ENCODE results near the gene RAB27A. TPM values are rescaled to one million over a fixed set of nuclear protein-coding genes. Genes with fewer than 3 reads are reported as not detected.

The RAB27A gene
- total RNA-seq, 1 experiment from 2014 or later, result 36.0 TPM

DNA sequence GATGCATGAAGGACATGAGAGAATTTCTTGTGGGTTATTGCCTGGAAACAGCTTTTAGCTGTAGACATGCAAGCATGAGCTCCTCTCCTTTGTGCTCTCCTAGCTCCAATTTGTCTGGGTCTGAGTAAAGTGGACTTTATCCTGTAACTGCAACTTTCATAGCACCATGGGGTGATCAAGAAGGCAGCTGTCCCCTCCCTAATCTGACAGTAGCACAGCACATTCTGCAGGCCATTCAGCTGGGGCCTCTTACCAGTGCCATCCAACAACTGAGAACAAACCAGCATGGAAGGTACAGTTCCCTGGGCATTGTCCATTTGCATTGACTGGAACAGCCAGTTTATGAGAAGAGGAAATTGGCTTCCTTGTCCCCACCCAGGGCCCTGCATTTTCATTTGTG, 7.7 kb upstream of the RAB27A start:
- H3K27me3 Mint-ChIP-seq (ENCODE audit: insufficient read depth, unreplicated experiment), result no peaks in the 10 kb centered on the region
- DNase-seq (ENCODE audit: unreplicated experiment), result no peak
- H3K4me1 Mint-ChIP-seq (ENCODE audit: insufficient read depth, unreplicated experiment), result no peaks in the 10 kb centered on the region
- H3K9me3 Mint-ChIP-seq (ENCODE audit: unreplicated experiment), result no peaks in the 10 kb centered on the region
- TF ChIP-seq, protein P1, sequence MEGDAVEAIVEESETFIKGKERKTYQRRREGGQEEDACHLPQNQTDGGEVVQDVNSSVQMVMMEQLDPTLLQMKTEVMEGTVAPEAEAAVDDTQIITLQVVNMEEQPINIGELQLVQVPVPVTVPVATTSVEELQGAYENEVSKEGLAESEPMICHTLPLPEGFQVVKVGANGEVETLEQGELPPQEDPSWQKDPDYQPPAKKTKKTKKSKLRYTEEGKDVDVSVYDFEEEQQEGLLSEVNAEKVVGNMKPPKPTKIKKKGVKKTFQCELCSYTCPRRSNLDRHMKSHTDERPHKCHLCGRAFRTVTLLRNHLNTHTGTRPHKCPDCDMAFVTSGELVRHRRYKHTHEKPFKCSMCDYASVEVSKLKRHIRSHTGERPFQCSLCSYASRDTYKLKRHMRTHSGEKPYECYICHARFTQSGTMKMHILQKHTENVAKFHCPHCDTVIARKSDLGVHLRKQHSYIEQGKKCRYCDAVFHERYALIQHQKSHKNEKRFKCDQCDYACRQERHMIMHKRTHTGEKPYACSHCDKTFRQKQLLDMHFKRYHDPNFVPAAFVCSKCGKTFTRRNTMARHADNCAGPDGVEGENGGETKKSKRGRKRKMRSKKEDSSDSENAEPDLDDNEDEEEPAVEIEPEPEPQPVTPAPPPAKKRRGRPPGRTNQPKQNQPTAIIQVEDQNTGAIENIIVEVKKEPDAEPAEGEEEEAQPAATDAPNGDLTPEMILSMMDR (IDR thresholded peaks at IDR 0.05; ENCODE audit: unreplicated experiment), result no peak
- ChIA-PET CTCF (interaction anchor here (0.7 to 1.3 kb wide), 4 partner anchors 76 to 342 kb away, joined by 3 read pairs; no protein-coding TSS in a partner anchor), POLR2A (no interaction called here)
- BruUV-seq (replicated peaks), result no TSS peak
- no peak overlapping the region for H3K4me3 Mint-ChIP-seq (ENCODE audit: unreplicated experiment)
- no peak overlapping the region for H3K27ac Mint-ChIP-seq (ENCODE audit: low read depth, unreplicated experiment)
- H3K36me3 Mint-ChIP-seq (ENCODE audit: insufficient read depth, unreplicated experiment), result no peaks in the 10 kb centered on the region
- intact Hi-C loops (cut with micrococcal nuclease), result no loop called here

DNA sequence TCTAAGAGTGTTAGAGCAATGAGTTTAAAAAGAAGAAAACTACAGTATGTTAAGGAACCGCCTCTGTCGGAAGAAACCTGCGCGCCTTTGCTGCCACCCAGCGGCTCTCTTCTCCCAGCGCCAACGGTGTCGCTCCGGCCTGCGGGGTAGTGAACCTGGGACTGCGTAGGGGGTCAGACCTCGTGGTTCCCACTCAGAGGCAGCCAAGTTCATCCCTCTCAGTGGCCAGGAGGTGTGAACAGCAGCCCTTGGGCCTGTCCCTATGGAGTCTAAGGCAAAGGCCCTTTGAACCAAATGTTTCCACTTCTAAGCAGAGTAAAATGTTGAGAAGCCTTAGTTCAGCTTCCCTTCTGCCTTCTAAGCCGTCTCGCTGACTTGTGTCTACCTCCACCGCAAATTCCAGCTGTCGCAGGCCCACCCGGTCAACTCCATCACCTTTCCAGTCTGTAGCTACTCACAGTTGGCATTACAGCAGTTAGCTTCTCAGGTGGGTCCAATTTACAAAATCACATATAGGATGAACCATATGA, 980 bp upstream of the RAB27A start:
- BruUV-seq (replicated peaks), result TSS peak; percentile 36
- peak overlapping the region; percentile 89 for H3K4me3 Mint-ChIP-seq (ENCODE audit: unreplicated experiment)

DNA sequence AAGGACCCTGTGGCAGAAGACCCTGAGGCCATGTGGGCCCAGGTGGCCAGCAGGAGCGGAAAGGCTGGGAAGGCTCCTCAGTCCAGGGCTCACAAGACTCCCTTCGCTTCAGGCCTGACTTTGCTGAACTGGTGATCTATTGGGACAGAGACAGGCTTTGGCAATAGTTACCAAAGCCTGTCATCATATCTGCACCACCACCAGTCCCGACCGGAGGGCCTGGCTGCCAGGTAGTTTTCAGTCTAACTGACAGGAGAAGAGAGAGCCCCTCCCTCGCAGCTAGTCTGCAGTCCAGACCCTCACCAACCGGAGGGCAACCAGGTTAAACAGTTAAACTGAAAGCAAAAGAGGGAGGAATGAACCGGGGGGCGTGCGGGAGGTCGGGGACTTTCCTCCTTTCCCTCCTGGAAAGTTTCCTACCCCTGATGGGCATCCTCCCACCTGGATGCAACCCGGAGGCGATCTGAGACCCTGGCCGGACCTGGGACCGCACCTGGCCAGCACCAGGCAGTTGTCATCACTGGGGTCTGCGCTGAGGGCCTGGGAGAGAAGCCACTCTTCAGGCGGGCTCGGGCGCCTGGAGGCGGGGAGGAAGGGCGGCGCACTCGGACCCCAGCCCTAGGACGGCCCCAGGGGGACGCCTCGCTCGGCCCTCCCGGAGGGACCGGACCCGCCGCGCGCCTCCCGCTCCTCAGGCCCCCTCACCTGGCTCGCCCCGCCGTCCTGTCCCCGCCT, 435 bp downstream of the RAB27A start:
- no peaks in the 10 kb centered on the region for H3K9me3 Mint-ChIP-seq (ENCODE audit: unreplicated experiment)

More for the DNA sequence above, 980 bp upstream of the RAB27A start:
- H3K27ac Mint-ChIP-seq (ENCODE audit: low read depth, unreplicated experiment), result peak overlapping the region; percentile 92
- no peaks in the 10 kb centered on the region for H3K36me3 Mint-ChIP-seq (ENCODE audit: insufficient read depth, unreplicated experiment)
- H3K4me1 Mint-ChIP-seq (ENCODE audit: insufficient read depth, unreplicated experiment), result peaks cover 15% of the 10 kb centered on the region
- no peaks in the 10 kb centered on the region for H3K27me3 Mint-ChIP-seq (ENCODE audit: insufficient read depth, unreplicated experiment)
- peak; percentile 84 for DNase-seq (ENCODE audit: unreplicated experiment)
- POLR2A ChIA-PET, result interaction anchor here (1.0 to 2.8 kb wide), 6 partner anchors 28 to 94 kb away, joined by 3 to 20 read pairs (median 4); partner anchors contain the start of genes PIGB, PIGBOS1 and RSL24D1
- no peaks in the 10 kb centered on the region for H3K9me3 Mint-ChIP-seq (ENCODE audit: unreplicated experiment)
- intact Hi-C loops (cut with micrococcal nuclease), result loop anchor here (1.0 to 2.0 kb wide), 5 partner anchors 69 to 1328 kb away; no protein-coding TSS in a partner anchor
- TF ChIP-seq, protein P1 (IDR thresholded peaks at IDR 0.05; ENCODE audit: unreplicated experiment), result peak; percentile 84
- CTCF ChIA-PET, result interaction anchor here (0.6 to 5.6 kb wide), 31 partner anchors 9 to 1421 kb away, joined by 3 to 134 read pairs (median 3); partner anchors contain the start of genes CCPG1 and PIERCE2

More for the DNA sequence above, 435 bp downstream of the RAB27A start:
- POLR2A ChIA-PET, result interaction anchor here (0.6 to 2.6 kb wide), 6 partner anchors 30 to 119 kb away, joined by 3 to 18 read pairs (median 6); partner anchors contain the start of genes CCPG1, PIERCE2, PIGB and PIGBOS1
- Mint-ChIP-seq H3K27me3 (ENCODE audit: insufficient read depth, unreplicated experiment) (no peaks in the 10 kb centered on the region), H3K4me1 (ENCODE audit: insufficient read depth, unreplicated experiment) (peaks cover 15% of the 10 kb centered on the region), H3K4me3 (ENCODE audit: unreplicated experiment) (peak overlapping the region; percentile 89), H3K27ac (ENCODE audit: low read depth, unreplicated experiment) (peak overlapping the region; percentile 92), H3K36me3 (ENCODE audit: insufficient read depth, unreplicated experiment) (no peaks in the 10 kb centered on the region)
- TF ChIP-seq, protein P1 (IDR thresholded peaks at IDR 0.05; ENCODE audit: unreplicated experiment), result no peak
- intact Hi-C loops (cut with micrococcal nuclease), result loop anchor here (1.0 kb wide), 2 partner anchors 39 to 119 kb away; partner anchors contain the start of genes CCPG1 and PIERCE2
- DNase-seq (ENCODE audit: unreplicated experiment), result peak; percentile 73
- CTCF ChIA-PET, result interaction anchor here (0.7 to 1.5 kb wide), 5 partner anchors 11 to 73 kb away, joined by 3 to 6 read pairs (median 4); no protein-coding TSS in a partner anchor
- no TSS peak for BruUV-seq (replicated peaks)
